ENCODE data around the gene CCDC149.

GRCh38 chr4:24837781-24838180, 75.1 kb downstream of the CCDC149 start:
- TF ChIP-seq SP1 (IDR thresholded peaks at IDR 0.05; ENCODE audit: low read depth, low read length): no peak
- TF ChIP-seq ATF2 (IDR thresholded peaks at IDR 0.05; ENCODE audit: low read length): no peak
- TF ChIP-seq RAD21 (IDR thresholded peaks at IDR 0.05 in 1 of 2, conservative IDR thresholded peaks at IDR 0.05 in 1 of 2; ENCODE audit: low read depth in 2 of 2, low read length in 2 of 2): no peak
- TF ChIP-seq CTCF (IDR thresholded peaks at IDR 0.05; ENCODE audit: control extremely low read depth in 1 of 3, insufficient read depth in 1 of 3, low read depth in 1 of 3, low read length in 3 of 3): no peak
- no peak for TF ChIP-seq CBX8 (IDR thresholded peaks at IDR 0.05; ENCODE audit: borderline replicate concordance, low read depth, low read length)
- no peak for TF ChIP-seq CREB1 (IDR thresholded peaks at IDR 0.05)
- no peak for TF ChIP-seq ZNF274 (IDR thresholded peaks at IDR 0.05; ENCODE audit: borderline replicate concordance, extremely low read depth, low read length)
- TF ChIP-seq POLR2A (IDR thresholded peaks at IDR 0.05; ENCODE audit: control extremely low read depth in 1 of 2, low read depth in 2 of 2, low read length in 2 of 2): no peak
- no peak for TF ChIP-seq CHD2 (IDR thresholded peaks at IDR 0.05; ENCODE audit: low read length)
- TF ChIP-seq KDM5A (IDR thresholded peaks at IDR 0.05; ENCODE audit: low read length): no peak
- no peak for TF ChIP-seq CEBPB (IDR thresholded peaks at IDR 0.05; ENCODE audit: low read depth, low read length)
